ENCODE measurements around the gene CDK8.
"Not testable (repeated sequence)": the region's sequence is repeated elsewhere in the genome, so short reads cannot be mapped to it uniquely, and the experiment has no call there.

Gene CDK8

DNA sequence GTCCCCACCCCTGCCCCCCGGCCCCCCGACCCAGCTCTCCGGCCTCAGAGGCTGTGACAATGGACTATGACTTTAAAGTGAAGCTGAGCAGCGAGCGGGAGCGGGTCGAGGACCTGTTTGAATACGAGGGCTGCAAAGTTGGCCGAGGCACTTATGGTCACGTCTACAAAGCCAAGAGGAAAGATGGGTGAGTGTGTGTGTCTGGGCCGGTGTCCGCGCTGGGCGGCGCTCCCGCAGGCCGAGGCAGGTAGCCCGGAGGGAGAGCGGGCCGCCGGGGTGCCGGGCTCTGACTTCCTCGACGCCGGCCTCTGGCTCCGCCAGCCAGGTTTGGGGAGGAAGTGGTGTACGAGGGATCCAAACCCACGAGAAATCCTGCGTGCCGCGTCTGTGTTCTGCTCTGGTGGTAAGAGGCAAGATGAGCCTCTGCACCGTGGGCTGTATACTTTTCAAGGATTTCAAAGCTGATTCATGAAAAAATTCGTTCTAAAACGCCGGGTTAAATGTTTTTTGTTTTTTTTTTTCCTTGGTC is 718 bp downstream of the CDK8 start:
- peak; percentile 26 to 27 for DNase-seq

DNA sequence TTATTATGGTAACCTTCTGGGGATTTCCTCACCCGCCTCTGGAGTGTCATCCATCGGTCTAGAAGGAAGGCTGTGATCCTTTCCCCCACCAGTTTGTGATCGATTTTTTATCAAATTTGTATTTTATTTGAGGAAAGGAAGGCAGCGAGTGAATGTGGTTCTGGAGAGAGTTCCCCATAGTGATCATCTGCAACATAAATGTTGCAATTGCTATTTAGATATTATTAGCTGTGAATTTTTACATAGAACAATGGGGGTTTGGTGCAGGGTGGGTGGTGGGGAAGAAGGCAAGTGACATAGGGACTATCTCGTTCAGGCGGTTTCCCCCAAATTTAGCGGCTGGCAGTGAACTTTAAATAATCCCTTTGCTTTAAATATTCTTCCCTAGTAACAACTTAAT is 1.2 kb downstream of the CDK8 start:
- DNase-seq = no peak

DNA sequence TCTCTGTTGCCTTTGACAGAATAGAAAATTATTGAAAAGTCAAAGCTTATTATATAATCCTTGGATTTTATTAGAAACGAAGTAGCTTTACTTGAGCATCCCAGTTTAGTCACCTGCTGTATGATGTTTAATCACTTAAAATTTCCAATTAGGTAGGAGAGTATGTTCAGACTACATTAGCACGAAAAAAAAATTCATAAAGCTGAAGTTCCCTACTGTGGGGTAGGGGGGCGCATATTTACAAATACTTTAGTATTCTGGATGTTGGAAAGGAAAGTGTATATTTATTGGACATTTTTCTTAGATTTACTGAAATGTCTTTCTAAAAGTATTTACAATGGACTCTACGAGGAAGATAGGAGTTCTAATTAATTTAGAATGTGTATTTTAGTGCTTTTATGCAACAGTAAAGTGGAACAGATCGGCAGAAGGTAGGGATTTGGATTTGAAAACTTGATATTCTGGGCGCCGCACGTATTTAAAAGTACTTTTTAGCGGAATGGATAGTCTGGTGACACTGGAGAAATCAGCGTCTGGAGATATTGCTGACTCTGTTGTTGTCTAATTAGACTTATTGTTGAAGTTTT is 1.9 kb downstream of the CDK8 start:
- DNase-seq = no peak

- DNase-seq = no peak
These were observed 3.1 kb downstream of the CDK8 start for GRCh38 chr13:26257049-26257448.

DNA sequence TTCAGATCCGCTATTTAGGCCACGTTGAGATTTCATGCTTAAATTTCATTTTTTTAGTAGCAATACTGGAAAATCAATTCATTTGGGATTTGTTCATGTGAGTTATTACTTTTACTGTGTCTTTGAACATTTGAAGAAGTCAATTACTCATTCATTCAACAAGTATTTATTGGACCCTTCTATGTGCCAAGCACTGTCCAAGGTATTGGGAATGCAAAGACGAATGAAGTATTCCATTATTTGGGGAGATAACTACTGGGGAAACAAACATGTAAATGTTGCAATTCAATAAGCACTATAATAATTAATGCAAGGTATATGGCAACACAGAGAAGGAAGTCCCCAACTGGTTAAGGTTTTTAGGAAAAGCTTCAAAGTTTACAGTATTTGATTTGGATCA is 5.7 kb downstream of the CDK8 start:
- DNase-seq = no peak

GRCh38 chr13:26262156-26262555 is 8.2 kb downstream of the CDK8 start:
- no peak for DNase-seq

DNA sequence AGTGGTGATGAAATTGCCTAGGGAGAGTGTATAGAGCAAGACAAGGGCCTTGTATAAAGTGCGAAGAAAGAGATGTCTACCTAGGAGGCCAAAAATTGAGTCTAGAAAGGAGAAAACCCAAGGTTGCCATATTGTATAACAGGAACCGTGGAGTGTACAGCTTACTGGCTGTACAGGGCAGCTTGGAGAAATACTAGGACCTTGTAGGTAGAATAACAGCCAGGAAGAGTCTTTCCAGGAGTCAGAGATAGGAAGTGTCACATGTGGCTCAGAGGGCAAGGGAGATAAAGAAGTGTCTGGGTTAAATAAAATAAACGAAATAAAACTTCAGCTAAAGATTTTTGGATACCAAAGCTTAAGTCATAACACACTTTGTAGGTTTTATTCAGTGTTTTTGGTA is 12.4 kb downstream of the CDK8 start:
- no peak for DNase-seq

GRCh38 chr13:26270707-26271106 is 16.8 kb downstream of the CDK8 start:
- no peak for DNase-seq

- no peak for DNase-seq
These were observed 18.7 kb downstream of the CDK8 start for GRCh38 chr13:26272621-26273020.

DNA sequence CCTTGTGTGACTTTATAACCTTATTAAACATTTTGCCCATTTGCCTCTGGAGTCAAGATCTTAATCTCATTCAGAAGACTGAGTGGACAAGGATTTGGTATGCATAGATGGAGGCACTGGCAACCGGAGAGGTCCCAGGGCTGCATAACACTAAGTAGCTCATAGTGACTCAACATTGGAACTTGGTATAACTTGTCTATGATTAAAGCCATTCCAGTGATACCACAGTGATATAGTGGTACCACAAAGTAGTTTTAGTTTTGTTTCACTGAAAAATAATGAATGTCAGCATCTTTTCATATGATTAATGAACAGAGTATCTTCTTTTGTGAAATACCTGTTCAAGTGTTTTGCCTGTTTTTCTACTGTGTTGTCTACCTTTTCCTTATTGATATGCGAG is 26.4 kb downstream of the CDK8 start:
- DNase-seq = no peak

GRCh38 chr13:26280822-26281221 is 26.9 kb downstream of the CDK8 start:
- DNase-seq = no peak

- not testable (repeated sequence) for DNase-seq
These were observed 32.0 kb downstream of the CDK8 start for GRCh38 chr13:26285911-26286310.

DNA sequence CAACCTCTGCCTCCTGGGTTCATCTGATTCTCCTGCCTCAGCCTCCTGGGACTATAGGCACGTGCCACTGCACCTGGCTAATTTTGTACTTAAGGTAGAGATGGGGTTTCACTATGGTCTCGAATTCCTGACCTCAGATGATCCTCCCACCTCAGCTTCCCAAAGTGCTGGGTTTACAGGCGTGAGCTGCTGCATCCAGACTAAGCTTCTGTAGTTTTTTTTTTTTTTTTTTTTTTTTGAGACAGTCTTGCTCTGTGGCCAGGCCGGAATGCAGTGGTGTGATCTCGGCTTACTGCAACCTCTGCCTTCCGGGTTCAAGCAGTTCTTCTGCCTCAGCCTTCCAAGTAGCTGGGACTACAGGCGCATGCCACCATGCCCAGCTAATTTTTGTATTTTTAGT is 34.9 kb downstream of the CDK8 start:
- not testable (repeated sequence) for DNase-seq

GRCh38 chr13:26295812-26296211 is 41.9 kb downstream of the CDK8 start:
- no peak for DNase-seq

DNA sequence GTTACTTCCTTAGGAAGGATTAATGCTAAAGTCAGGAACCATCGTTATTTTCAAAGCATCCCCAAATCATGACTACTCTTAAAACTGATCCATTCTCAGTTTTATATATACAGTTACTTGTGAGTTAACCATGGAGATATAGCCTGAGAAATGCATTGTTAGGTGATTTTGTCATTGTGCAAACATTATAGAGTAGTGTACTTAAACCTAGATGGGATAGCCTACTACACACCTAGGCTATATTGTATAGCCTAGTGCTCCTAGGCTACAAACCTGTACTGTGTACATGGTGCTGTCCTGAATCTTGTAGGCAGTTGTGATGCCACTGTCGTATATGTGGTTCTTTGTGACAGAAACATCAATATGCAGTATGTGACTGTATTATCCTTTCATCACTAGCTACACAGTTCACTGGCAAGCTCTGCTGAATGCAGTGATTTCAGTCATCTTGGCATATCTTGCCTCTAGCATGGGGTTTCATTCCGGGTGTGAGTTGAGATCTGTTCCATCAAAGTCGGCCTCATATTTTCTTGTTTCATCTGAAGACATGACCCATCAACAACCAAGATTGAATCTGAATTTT is 45.3 kb downstream of the CDK8 start:
- no peak for DNase-seq

DNA sequence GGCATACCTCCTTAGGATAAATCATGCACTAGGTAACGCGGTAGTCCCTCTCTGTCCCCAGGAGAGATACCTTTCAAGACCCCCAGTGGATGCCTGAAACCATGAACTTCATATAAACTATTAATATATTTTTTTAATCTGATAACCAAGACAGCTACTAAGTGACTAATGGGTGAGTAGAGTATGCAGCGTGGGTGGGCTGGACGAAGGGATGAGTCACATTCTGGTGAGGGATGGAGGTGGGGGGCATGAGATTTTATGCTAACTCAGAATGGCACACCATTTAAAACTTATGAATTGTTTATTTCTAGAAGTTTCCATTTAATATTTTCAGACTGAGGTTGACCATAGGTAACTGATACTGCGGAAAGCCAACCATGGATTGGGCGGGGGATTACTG is 46.2 kb downstream of the CDK8 start:
- no peak for DNase-seq

- no peak for DNase-seq
These were observed 51.7 kb downstream of the CDK8 start for GRCh38 chr13:26305676-26306075.

DNA sequence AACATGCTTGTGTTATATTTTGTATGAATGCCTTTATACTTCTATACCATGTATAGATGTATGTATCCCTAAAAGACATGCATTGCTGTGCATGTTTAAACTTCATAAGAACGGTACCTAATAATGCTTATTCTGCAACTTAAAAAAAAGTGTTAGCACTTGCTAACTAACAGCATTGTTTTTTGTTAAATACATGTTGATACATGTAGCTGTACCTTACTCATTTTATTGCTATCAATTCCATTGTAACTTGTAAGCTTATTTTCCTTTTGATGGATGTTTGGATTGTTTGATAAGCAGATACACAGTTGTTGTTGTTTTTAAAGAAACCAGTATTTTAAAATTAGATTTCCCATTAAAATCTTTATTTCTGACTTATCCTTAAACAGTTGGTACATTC is 53.8 kb downstream of the CDK8 start:
- no peak for DNase-seq

DNA sequence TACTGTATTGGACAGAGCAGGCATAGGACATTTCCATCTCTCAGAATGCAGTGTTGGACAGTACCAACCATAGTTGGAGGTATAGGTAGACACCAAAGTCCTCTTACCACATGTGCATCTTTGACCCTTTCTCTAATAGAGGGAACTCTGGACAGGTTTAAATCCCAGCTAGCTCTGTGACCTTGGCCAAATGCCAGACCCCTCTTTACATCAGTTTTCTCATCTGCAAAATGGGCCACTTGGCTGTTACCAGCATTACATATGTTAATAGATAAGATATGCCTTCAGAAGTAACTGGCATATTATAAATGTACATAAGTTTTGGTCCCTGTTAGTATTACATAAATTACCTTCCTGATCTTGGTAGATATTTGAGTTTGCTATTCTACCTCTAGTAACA is 54.3 kb downstream of the CDK8 start:
- no peak for DNase-seq

DNA sequence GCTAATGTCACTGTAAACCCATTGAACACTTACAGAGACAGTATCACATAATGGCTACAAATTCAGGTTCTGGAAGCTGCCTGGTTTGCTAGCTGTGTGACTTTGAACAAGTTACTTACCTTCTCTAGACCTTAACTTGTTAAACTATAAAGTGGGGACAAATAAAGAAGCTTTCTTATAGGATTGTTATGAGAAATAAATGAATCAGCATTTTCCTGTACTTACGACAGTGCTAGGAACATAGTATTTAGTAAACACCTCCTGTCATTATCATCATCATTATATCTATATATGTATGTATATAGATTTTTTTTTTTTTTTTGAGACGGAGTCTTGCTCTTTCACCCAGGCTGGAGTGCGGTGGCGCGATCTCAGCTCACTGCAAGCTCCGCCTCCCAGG is 54.9 kb downstream of the CDK8 start:
- DNase-seq = no peak

DNA sequence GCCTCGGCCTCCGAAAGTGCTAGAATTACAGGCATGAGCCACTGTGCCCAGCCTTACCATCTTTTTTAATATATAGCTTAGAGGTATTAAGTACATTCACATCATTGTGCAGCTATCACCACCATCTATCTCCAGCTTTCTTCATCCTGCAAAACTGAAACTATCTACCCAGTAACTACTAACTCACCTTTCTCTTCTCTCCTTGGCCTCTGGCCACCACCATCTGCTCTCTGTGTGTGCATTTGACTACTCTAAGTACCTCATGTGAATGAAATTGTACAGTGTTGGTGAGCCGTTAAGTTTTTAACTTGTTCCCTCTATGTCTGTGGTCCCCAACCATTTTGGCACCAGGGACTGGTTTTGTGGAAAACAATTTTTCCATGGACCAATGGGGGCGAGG is 56.1 kb downstream of the CDK8 start:
- DNase-seq = no peak

- no peak for DNase-seq
These were observed 56.5 kb downstream of the CDK8 start for GRCh38 chr13:26310470-26310869.

DNA sequence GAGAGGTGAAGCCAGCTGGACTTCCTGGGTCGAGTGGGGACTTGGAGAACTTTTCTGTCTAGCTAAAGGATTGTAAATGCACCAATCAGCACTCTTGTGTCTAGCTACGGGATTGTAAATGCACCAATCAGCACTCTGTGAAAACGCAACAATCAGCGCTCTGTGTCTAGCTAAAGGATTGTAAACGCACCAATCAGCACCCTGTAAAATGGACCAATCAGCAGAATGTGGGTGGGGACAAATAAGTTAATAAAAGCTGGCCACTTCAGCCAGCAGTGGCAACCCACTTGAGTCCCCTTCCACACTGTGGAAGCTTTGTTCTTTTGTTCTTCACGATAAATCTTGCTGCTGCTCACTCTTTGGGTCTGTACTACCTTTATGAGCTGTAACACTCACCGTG is 58.1 kb downstream of the CDK8 start:
- not testable (repeated sequence) for DNase-seq

GRCh38 chr13:26316095-26316494 is 62.2 kb downstream of the CDK8 start:
- not testable (repeated sequence) for DNase-seq

GRCh38 chr13:26320766-26321165 is 66.8 kb downstream of the CDK8 start:
- DNase-seq = no peak
